NB4 (cell line): Measurements from ENCODE around the gene CCDC178.

Experiments
- MYC ChIP-seq: IDR thresholded peaks from 2 replicates; pipeline ENCODE4 v1.6.1; 2011; ENCODE audit warnings: low read depth, low read length
- POLR2A ChIP-seq: IDR thresholded peaks from 2 replicates; pipeline ENCODE4 v1.6.1; 2011; ENCODE audit warnings: mild to moderate bottlenecking; ENCODE audit not compliant: insufficient read length; ENCODE audit errors: extremely low read depth
- TF ChIP-seq, protein P1 (sequence below): IDR thresholded peaks from one replicate; pipeline ENCODE4 v1.5.1; 2012; ENCODE audit warnings: low read depth, low read length
- TF ChIP-seq, protein P2 (sequence below): IDR thresholded peaks from 2 replicates; pipeline ENCODE4 v1.6.1; 2011; ENCODE audit warnings: low read depth, low read length

DNA sequence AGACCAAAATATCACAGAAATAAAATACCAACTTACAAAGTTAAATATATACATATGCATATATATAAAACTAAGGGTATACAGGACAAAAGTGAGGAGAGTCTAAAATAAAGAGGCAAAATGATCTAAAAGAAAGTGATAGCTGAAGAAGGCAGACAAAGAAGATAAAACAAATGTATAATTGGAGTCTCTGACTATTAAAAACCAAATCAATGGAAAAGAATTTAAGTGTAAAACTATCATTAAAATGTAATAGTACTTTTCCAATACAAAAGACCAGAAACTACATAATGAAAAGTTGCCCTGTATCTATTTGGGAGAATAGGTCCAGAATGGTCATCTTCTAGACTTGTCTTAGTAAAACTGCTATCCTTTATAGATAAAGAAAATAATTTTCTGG, 400.3 kb downstream of the CCDC178 start:
- TF ChIP-seq, protein P1, sequence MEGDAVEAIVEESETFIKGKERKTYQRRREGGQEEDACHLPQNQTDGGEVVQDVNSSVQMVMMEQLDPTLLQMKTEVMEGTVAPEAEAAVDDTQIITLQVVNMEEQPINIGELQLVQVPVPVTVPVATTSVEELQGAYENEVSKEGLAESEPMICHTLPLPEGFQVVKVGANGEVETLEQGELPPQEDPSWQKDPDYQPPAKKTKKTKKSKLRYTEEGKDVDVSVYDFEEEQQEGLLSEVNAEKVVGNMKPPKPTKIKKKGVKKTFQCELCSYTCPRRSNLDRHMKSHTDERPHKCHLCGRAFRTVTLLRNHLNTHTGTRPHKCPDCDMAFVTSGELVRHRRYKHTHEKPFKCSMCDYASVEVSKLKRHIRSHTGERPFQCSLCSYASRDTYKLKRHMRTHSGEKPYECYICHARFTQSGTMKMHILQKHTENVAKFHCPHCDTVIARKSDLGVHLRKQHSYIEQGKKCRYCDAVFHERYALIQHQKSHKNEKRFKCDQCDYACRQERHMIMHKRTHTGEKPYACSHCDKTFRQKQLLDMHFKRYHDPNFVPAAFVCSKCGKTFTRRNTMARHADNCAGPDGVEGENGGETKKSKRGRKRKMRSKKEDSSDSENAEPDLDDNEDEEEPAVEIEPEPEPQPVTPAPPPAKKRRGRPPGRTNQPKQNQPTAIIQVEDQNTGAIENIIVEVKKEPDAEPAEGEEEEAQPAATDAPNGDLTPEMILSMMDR = no peak
- no peak for TF ChIP-seq POLR2A
- TF ChIP-seq, protein P2, sequence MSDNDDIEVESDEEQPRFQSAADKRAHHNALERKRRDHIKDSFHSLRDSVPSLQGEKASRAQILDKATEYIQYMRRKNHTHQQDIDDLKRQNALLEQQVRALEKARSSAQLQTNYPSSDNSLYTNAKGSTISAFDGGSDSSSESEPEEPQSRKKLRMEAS = no peak
- no peak for TF ChIP-seq MYC
